Germinal center (tissue), 1 donor: ENCODE measurements around the gene UBE2S.
A peak's percentile ranks its signal among the peaks of the same experiment; 100 is the strongest.
"Not testable (repeated sequence)": the region's sequence is repeated elsewhere in the genome, so short reads cannot be mapped to it uniquely, and the experiment has no call there.

Source experiments
- DNase-seq: peaks from one replicate; pipeline ENCODE4 v3.0.0; 2012; ENCODE audit warnings: mixed read lengths, low spot score

The UBE2S gene

GRCh38 chr19:55406091-55406825 lies 1.3 kb downstream of the UBE2S start:
- DNase-seq, result no peak

- no peak for DNase-seq
Observed at GRCh38 chr19:55405638-55406037, 1.9 kb downstream of the UBE2S start.

GRCh38 chr19:55402509-55402908 lies 5.1 kb downstream of the UBE2S start:
- DNase-seq, result no peak

GRCh38 chr19:55401390-55401789 lies 6.2 kb downstream of the UBE2S start:
- DNase-seq, result not testable (repeated sequence)

- no peak for DNase-seq
Observed at GRCh38 chr19:55400281-55401087, 7.1 kb downstream of the UBE2S start.

- DNase-seq, result no peak
Observed at GRCh38 chr19:55398200-55398925, 9.2 kb downstream of the UBE2S start.

GRCh38 chr19:55392820-55393761 lies 14.5 kb downstream of the UBE2S start:
- DNase-seq, result no peak

GRCh38 chr19:55391702-55392615 lies 15.6 kb downstream of the UBE2S start:
- no peak for DNase-seq

- no peak for DNase-seq
Observed at GRCh38 chr19:55391191-55391670, 16.4 kb downstream of the UBE2S start.

- no peak for DNase-seq
Observed at GRCh38 chr19:55390461-55390880, 17.1 kb downstream of the UBE2S start.

- DNase-seq, result no peak
Observed at GRCh38 chr19:55389386-55390317, 17.9 kb downstream of the UBE2S start.

GRCh38 chr19:55387736-55388497 lies 19.7 kb downstream of the UBE2S start:
- no peak for DNase-seq

GRCh38 chr19:55386493-55386971 lies 21.1 kb downstream of the UBE2S start:
- no peak for DNase-seq

GRCh38 chr19:55385724-55386492 lies 21.7 kb downstream of the UBE2S start, which contains the start of gene RPL28:
RPL28 (plus strand) TSS chr19:55385932; CDS start chr19:55386358, 426 bp downstream.
- peak; percentile 93 for DNase-seq

GRCh38 chr19:55384920-55385723 lies 22.5 kb downstream of the UBE2S start:
- peak; percentile 86 for DNase-seq

GRCh38 chr19:55384131-55384919 lies 23.3 kb downstream of the UBE2S start, which contains the start of gene TMEM238:
TMEM238 (minus strand) TSS chr19:55384292; CDS start chr19:55384259, 33 bp downstream.
- DNase-seq, result peak; percentile 54
